ENCODE measurements around the gene ZBTB7C. TPM values are rescaled to one million over a fixed set of nuclear protein-coding genes. Genes with fewer than 3 reads are reported as not detected.

Gene ZBTB7C
- polyA plus RNA-seq, 1 experiment: not detected

DNA sequence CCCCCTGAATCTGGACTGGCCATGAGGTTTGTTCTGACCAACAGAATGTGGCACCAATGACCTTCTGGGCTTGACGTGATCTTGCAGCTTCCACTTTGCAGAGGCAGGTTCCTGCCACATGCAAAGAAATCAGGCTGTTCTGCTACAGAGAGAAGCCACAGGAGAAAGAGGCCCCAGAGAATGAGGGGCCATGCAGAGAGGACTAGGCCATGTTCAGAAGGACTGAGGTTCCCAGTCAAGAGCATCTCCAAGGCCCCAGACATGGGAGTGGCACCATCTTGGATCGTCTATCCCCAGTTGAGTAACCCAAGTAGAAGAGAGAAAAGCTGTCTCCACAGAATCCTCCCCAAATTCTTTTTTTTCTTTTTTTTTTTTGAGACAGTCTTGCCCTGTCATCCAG is 131.1 kb downstream of the ZBTB7C start:
- TF ChIP-seq, protein P1, sequence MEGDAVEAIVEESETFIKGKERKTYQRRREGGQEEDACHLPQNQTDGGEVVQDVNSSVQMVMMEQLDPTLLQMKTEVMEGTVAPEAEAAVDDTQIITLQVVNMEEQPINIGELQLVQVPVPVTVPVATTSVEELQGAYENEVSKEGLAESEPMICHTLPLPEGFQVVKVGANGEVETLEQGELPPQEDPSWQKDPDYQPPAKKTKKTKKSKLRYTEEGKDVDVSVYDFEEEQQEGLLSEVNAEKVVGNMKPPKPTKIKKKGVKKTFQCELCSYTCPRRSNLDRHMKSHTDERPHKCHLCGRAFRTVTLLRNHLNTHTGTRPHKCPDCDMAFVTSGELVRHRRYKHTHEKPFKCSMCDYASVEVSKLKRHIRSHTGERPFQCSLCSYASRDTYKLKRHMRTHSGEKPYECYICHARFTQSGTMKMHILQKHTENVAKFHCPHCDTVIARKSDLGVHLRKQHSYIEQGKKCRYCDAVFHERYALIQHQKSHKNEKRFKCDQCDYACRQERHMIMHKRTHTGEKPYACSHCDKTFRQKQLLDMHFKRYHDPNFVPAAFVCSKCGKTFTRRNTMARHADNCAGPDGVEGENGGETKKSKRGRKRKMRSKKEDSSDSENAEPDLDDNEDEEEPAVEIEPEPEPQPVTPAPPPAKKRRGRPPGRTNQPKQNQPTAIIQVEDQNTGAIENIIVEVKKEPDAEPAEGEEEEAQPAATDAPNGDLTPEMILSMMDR (IDR thresholded peaks at IDR 0.05; ENCODE audit: insufficient read depth, low read depth, low read length): no peak
- Histone ChIP-seq H3K27me3 (ENCODE audit: control insufficient read depth, insufficient read depth, low read length) (no peaks in the 10 kb centered on the region; the same call in 1 of the 2 replicates), H3K4me3 (ENCODE audit: low read depth, low read length) (no peak overlapping the region), H3K36me3 (ENCODE audit: control insufficient read depth, insufficient read depth, low read length) (no peaks in the 10 kb centered on the region)
- CTCF ChIA-PET: no interaction called here
- POLR2A ChIA-PET: no interaction called here
- DNase-seq (ENCODE audit: low read depth): no peak

DNA sequence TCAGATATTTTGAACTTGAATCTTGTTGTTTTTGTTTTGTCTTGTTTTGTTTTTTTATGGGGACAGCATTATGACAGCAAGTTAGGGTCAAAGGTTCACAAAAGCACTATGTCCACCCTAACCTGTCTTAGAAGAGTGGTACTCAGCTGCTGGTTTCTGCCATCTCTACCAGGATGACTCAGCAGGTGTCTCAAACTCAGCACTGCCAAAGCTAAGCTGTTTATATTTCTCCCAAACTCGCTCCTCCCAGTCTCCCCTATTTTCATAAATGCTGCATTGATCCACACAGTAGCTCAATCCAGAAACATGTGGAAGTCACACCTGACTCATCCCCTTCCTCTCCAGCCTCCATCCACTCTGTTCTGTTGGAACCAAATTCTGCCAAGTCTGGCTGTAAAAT is 134.9 kb downstream of the ZBTB7C start:
- H3K27me3 ChIP-seq (ENCODE audit: control insufficient read depth, insufficient read depth, low read length): no peaks in the 10 kb centered on the region; the same call in 1 of the 2 replicates
- ChIA-PET POLR2A (no interaction called here), CTCF (no interaction called here)
- H3K4me3 ChIP-seq (ENCODE audit: low read depth, low read length): no peak overlapping the region
- H3K36me3 ChIP-seq (ENCODE audit: control insufficient read depth, insufficient read depth, low read length): no peaks in the 10 kb centered on the region
- no peak for DNase-seq (ENCODE audit: low read depth)
- TF ChIP-seq, protein P1 (IDR thresholded peaks at IDR 0.05; ENCODE audit: insufficient read depth, low read depth, low read length): no peak

DNA sequence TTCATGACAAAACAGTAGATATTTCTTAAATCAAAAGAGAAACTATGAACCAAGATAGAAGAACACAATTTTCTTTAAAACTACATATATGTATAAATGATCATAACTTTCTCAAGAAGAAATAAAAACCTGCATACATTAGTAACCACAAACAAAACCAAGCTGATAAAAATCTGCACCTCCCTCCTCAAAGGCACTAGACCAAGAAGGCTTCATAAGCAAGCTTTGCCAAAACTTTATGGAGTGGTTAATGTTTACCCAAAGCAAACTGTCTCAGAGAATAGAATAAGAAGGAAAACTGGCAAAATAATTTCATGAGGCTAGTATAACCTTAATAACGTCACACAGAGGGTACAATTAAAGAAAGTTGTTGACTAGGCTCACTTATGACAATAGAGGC is 138.3 kb downstream of the ZBTB7C start:
- ChIA-PET CTCF (no interaction called here), POLR2A (no interaction called here)
- no peak for DNase-seq (ENCODE audit: low read depth)
- no peaks in the 10 kb centered on the region for H3K36me3 ChIP-seq (ENCODE audit: control insufficient read depth, insufficient read depth, low read length)
- no peaks in the 10 kb centered on the region; the same call in 1 of the 2 replicates for H3K27me3 ChIP-seq (ENCODE audit: control insufficient read depth, insufficient read depth, low read length)
- TF ChIP-seq, protein P1 (IDR thresholded peaks at IDR 0.05; ENCODE audit: insufficient read depth, low read depth, low read length): no peak
- no peak overlapping the region for H3K4me3 ChIP-seq (ENCODE audit: low read depth, low read length)

DNA sequence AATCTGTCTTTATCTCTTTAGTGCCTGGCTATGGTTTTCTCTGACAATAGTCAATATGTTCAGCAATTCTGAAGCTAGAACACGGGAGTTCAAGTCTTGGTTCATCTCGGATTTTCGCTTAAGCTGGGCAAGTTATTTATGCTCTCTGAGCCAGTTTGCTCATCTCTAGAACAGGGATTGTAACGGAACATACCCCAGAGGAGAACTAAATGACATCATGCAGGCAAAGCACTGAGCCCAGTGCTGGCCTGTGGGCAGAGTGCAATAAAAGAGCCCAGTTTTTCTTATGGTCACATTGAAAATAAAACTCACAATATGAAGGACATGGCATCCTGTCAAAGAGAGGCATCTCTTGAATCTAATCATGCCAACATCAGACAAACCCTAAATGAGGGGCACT is 143.9 kb downstream of the ZBTB7C start:
- CTCF ChIA-PET: no interaction called here
- TF ChIP-seq, protein P1 (IDR thresholded peaks at IDR 0.05; ENCODE audit: insufficient read depth, low read depth, low read length): no peak
- DNase-seq (ENCODE audit: low read depth): no peak
- Histone ChIP-seq H3K4me3 (ENCODE audit: low read depth, low read length) (no peak overlapping the region), H3K36me3 (ENCODE audit: control insufficient read depth, insufficient read depth, low read length) (no peaks in the 10 kb centered on the region), H3K27me3 (ENCODE audit: control insufficient read depth, insufficient read depth, low read length) (no peaks in the 10 kb centered on the region; the same call in 1 of the 2 replicates)
- POLR2A ChIA-PET: no interaction called here

DNA sequence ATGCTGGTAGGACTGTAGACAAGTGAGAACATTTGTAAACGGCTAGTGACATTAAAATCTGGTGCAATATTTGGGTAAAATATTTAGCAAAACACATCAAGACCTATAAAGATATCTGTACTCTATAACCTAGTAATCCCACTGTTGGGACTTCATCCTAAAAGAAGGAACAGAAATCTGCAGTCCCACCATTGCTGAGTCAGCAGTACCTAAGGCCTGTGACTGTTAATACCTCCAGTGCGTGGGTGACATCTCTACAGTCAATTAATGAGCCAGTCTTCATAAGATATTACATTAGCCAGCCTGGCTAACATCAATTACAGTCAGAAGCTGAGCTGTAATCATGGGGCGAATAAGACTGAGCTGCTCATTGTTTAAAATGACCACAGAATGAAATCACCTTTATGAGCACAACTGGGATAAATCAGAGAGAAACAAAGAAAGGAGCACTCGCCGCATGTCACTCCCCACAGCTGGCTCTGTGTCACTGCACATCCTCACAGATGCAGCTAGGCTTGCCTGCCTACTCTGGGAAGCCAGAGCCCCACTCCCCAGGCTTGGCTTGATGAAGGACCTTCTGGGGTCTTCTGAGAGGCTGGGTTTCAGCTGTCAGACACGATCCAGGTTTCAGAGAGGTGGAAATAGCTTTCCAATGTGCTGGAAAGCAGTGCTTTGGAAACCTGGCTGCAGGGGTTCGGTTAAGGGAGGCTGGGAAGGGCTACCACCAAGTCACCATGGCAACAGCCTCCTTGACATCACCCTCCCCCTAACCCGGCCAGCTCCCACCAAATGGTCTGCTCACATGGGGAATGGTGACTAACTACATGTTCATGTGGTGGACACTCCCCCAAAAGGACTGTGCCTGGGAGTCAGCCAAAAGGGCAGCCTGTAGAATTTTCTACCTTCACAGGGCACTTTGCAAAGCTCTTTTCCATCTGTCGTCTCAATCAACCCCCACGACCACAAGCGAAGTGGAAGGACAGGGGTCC is 145.0 kb downstream of the ZBTB7C start:
- TF ChIP-seq, protein P1 (IDR thresholded peaks at IDR 0.05; ENCODE audit: insufficient read depth, low read depth, low read length): no peak

More for the DNA sequence above, 145.0 kb downstream of the ZBTB7C start:
- ChIA-PET POLR2A (no interaction called here), CTCF (no interaction called here)
- Histone ChIP-seq H3K36me3 (ENCODE audit: control insufficient read depth, insufficient read depth, low read length) (no peaks in the 10 kb centered on the region), H3K4me3 (ENCODE audit: low read depth, low read length) (no peak overlapping the region), H3K27me3 (ENCODE audit: control insufficient read depth, insufficient read depth, low read length) (no peaks in the 10 kb centered on the region; the same call in 1 of the 2 replicates)
- DNase-seq (ENCODE audit: low read depth): no peak
